Neural cell (in vitro differentiated cells): Measurements from ENCODE around the gene ALOX5AP. TPM values are rescaled to one million over a fixed set of nuclear protein-coding genes. Genes with fewer than 3 reads are reported as not detected.

ENCODE experiments used
- H2AFZ ChIP-seq: fragments of 200-600, 300-800 bp; sonication (generic), shearing (Covaris generic); 2 replicates; pipeline ENCODE4 v1.6.0; 2014; ENCODE audit warnings: low read depth, mild to moderate bottlenecking, antibody characterized with exemption, low read length, moderate library complexity
- H3F3A ChIP-seq: fragments of 200-600 bp; shearing (Covaris generic); 2 replicates; pipeline ENCODE4 v1.6.1; 2016; ENCODE audit warnings: mild to moderate bottlenecking, moderate library complexity, mixed read lengths, antibody characterized with exemption, low read length; ENCODE audit not compliant: insufficient read depth, poor library complexity, severe bottlenecking
- H3K27ac ChIP-seq: fragments of 200-600, 300-800 bp; sonication (generic), shearing (Covaris generic); 2 replicates; pipeline ENCODE4 v1.5.1; 2014; ENCODE audit warnings: mild to moderate bottlenecking, low read length, moderate library complexity
- H3K27me3 ChIP-seq: fragments of 300-800, 200-600 bp; sonication (generic), shearing (Covaris generic); 2 replicates; pipeline ENCODE4 v1.6.0; 2014; ENCODE audit warnings: mild to moderate bottlenecking, low read depth, low read length, moderate library complexity; ENCODE audit not compliant: insufficient read depth
- H3K36me3 ChIP-seq: fragments of 300-800, 200-600 bp; sonication (generic), shearing (Covaris generic); 2 replicates; pipeline ENCODE4 v1.5.1; 2014; ENCODE audit warnings: mild to moderate bottlenecking, antibody characterized with exemption, low read length, moderate library complexity; ENCODE audit not compliant: insufficient read depth
- H3K4me2 ChIP-seq: fragments of 300-800, 200-600 bp; sonication (generic), shearing (Covaris generic); 2 replicates; pipeline ENCODE4 v1.6.0; 2014; ENCODE audit warnings: mild to moderate bottlenecking, low read length
- H3K4me3 ChIP-seq: fragments of 300-800, 200-600 bp; sonication (generic), shearing (Covaris generic); 2 replicates; pipeline ENCODE4 v1.5.1; 2014; ENCODE audit warnings: mild to moderate bottlenecking, low read length, moderate library complexity
- H3K79me2 ChIP-seq: fragments of 200-600 bp; shearing (Covaris generic); replicated peaks from 2 replicates; pipeline ENCODE4 v1.6.0; 2014; ENCODE audit warnings: mild to moderate bottlenecking, low read length, moderate library complexity; ENCODE audit not compliant: insufficient read depth
- H3K9ac ChIP-seq: fragments of 300-800, 200-600 bp; sonication (generic), shearing (Covaris generic); 2 replicates; pipeline ENCODE4 v1.6.1; 2016; ENCODE audit warnings: mild to moderate bottlenecking, low read length, mixed read lengths
- H3K9me2 ChIP-seq: fragments of 200-600 bp; shearing (Covaris generic); 2 replicates; pipeline ENCODE4 v1.6.1; 2016; ENCODE audit warnings: mild to moderate bottlenecking, low read length, mixed read lengths; ENCODE audit not compliant: insufficient read depth
- H3K9me3 ChIP-seq: fragments of 200-600, 300-800 bp; sonication (generic), shearing (Covaris generic); 2 replicates; pipeline ENCODE4 v1.6.1; 2016; ENCODE audit warnings: mild to moderate bottlenecking, mixed run types, low read length, moderate library complexity, mixed read lengths
- H4K20me1 ChIP-seq: fragments of 200-600 bp; shearing (Covaris generic); 2 replicates; pipeline ENCODE4 v1.6.1; 2016; ENCODE audit warnings: mild to moderate bottlenecking, mixed run types; ENCODE audit not compliant: insufficient read depth
- EP300 ChIP-seq: fragments of 450-650 bp; conservative IDR thresholded peaks from 2 replicates; pipeline ENCODE4 v1.6.1; 2014; ENCODE audit warnings: antibody characterized with exemption, mild to moderate bottlenecking, moderate library complexity; ENCODE audit not compliant: poor library complexity, severe bottlenecking
- EZH2 ChIP-seq: fragments of 200-600, 300-800 bp; shearing (Covaris generic), sonication (generic); IDR thresholded peaks from 2 replicates; pipeline ENCODE4 v1.6.1; 2014; ENCODE audit warnings: antibody characterized with exemption, low read length, borderline replicate concordance, mild to moderate bottlenecking; ENCODE audit not compliant: insufficient read depth, poor library complexity, severe bottlenecking
- MXI1 ChIP-seq: fragments of 450-650 bp; conservative IDR thresholded peaks from 2 replicates; pipeline ENCODE4 v1.6.1; 2014; ENCODE audit warnings: antibody characterized with exemption, mild to moderate bottlenecking; ENCODE audit not compliant: poor library complexity, severe bottlenecking
- POLR2AphosphoS5 ChIP-seq: IDR thresholded peaks from 2 replicates; pipeline ENCODE4 v1.6.1; 2012
- RAD21 ChIP-seq: fragments of 450-650 bp; conservative IDR thresholded peaks from 2 replicates; pipeline ENCODE4 v1.6.1; 2014; ENCODE audit warnings: antibody characterized with exemption, mild to moderate bottlenecking, moderate library complexity
- SMC3 ChIP-seq: fragments of 450-650 bp; conservative IDR thresholded peaks from 2 replicates; pipeline ENCODE4 v1.6.1; 2014; ENCODE audit warnings: antibody characterized with exemption, mild to moderate bottlenecking, moderate library complexity; ENCODE audit not compliant: poor library complexity
- TAF1 ChIP-seq: IDR thresholded peaks from 2 replicates; pipeline ENCODE4 v1.6.1; 2012; ENCODE audit warnings: low read depth
- polyA plus RNA-seq: library from polyadenylated mRNA; depleted of rRNA; stranded (reverse); fragments of >200 nt; gene quantifications from 2 replicates; pipeline ENCODE4 v1.2.3, GENCODE V29; 2014
- TF ChIP-seq, protein P1 (sequence below): fragments of 450-650 bp; IDR thresholded peaks from 2 replicates; pipeline ENCODE4 v1.5.1; 2014; ENCODE audit warnings: antibody characterized with exemption, mild to moderate bottlenecking, moderate library complexity; ENCODE audit not compliant: poor library complexity, severe bottlenecking
- TF ChIP-seq, protein P2 (sequence below): IDR thresholded peaks from 2 replicates; pipeline ENCODE4 v1.6.1; 2012; ENCODE audit warnings: borderline replicate concordance

Gene ALOX5AP
- polyA plus RNA-seq, 1 donor from 2014 or later = not detected

DNA sequence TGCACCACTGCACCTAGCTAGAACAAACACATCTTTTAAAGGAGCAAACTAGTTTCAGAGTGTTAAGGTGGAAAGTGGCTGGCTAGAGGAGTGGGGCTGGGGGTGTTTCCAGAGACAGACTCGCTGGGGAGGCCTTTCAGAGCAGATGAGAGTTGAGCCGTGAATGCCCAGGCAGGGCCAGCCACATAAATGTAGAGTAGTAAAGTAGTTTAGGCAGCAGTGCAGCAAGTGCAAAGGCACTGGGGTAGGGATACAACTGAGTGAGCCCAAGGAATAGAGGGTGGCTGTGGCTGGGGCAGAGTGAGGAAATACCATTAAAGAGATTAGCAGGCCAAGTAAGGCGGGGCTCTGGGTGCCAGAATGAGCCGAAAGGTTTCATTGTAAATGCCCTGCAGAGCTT is 72.0 kb downstream of the ALOX5AP start:
- Histone ChIP-seq H3K9me3 (no peaks in the 10 kb centered on the region), H4K20me1 (no peaks in the 10 kb centered on the region), H3K79me2 (no peaks in the 10 kb centered on the region), H3K4me3 (no peak overlapping the region), H3K27me3 (no peaks in the 10 kb centered on the region), H3F3A (no peaks in the 10 kb centered on the region), H3K9ac (no peak overlapping the region), H2AFZ (no peak overlapping the region), H3K4me2 (no peak overlapping the region), H3K27ac (no peak overlapping the region), H3K9me2 (no peaks in the 10 kb centered on the region), H3K36me3 (no peaks in the 10 kb centered on the region)
- TF ChIP-seq, protein P1, sequence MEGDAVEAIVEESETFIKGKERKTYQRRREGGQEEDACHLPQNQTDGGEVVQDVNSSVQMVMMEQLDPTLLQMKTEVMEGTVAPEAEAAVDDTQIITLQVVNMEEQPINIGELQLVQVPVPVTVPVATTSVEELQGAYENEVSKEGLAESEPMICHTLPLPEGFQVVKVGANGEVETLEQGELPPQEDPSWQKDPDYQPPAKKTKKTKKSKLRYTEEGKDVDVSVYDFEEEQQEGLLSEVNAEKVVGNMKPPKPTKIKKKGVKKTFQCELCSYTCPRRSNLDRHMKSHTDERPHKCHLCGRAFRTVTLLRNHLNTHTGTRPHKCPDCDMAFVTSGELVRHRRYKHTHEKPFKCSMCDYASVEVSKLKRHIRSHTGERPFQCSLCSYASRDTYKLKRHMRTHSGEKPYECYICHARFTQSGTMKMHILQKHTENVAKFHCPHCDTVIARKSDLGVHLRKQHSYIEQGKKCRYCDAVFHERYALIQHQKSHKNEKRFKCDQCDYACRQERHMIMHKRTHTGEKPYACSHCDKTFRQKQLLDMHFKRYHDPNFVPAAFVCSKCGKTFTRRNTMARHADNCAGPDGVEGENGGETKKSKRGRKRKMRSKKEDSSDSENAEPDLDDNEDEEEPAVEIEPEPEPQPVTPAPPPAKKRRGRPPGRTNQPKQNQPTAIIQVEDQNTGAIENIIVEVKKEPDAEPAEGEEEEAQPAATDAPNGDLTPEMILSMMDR = no peak
- TF ChIP-seq POLR2AphosphoS5 (no peak), MXI1 (no peak), RAD21 (no peak), SMC3 (no peak), TAF1 (no peak), EP300 (no peak), EZH2 (no peak)
- TF ChIP-seq, protein P2, sequence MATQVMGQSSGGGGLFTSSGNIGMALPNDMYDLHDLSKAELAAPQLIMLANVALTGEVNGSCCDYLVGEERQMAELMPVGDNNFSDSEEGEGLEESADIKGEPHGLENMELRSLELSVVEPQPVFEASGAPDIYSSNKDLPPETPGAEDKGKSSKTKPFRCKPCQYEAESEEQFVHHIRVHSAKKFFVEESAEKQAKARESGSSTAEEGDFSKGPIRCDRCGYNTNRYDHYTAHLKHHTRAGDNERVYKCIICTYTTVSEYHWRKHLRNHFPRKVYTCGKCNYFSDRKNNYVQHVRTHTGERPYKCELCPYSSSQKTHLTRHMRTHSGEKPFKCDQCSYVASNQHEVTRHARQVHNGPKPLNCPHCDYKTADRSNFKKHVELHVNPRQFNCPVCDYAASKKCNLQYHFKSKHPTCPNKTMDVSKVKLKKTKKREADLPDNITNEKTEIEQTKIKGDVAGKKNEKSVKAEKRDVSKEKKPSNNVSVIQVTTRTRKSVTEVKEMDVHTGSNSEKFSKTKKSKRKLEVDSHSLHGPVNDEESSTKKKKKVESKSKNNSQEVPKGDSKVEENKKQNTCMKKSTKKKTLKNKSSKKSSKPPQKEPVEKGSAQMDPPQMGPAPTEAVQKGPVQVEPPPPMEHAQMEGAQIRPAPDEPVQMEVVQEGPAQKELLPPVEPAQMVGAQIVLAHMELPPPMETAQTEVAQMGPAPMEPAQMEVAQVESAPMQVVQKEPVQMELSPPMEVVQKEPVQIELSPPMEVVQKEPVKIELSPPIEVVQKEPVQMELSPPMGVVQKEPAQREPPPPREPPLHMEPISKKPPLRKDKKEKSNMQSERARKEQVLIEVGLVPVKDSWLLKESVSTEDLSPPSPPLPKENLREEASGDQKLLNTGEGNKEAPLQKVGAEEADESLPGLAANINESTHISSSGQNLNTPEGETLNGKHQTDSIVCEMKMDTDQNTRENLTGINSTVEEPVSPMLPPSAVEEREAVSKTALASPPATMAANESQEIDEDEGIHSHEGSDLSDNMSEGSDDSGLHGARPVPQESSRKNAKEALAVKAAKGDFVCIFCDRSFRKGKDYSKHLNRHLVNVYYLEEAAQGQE = no peak

DNA sequence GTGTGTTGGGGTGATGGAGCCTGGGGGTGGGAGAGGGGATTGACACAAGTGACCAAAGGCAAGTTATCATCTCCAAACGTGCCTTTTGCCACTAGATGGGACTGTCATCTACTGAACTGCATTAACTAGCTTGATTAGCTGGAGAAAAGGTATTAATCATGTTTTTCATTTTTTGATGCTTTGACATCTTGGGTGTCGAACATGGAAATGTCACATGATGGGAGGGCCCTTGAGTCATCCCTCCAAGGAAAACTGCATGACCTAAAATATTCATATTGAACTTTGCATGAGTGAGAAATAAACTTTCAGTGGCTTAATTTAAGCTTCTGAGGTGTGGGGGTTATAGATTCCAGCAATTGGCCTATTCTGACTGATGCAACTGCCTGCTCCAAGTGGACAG is 73.3 kb downstream of the ALOX5AP start:
- no peaks in the 10 kb centered on the region for H3K9me2 ChIP-seq
- H3F3A ChIP-seq = no peaks in the 10 kb centered on the region
- H4K20me1 ChIP-seq = no peaks in the 10 kb centered on the region
- H3K9me3 ChIP-seq = no peaks in the 10 kb centered on the region
- H3K79me2 ChIP-seq = no peaks in the 10 kb centered on the region
- H3K27me3 ChIP-seq = no peaks in the 10 kb centered on the region
- no peaks in the 10 kb centered on the region for H3K36me3 ChIP-seq
- H3K4me3 ChIP-seq = no peak overlapping the region
- H3K4me2 ChIP-seq = no peak overlapping the region
- H3K27ac ChIP-seq = no peak overlapping the region
- H2AFZ ChIP-seq = no peak overlapping the region
- H3K9ac ChIP-seq = no peak overlapping the region
- no peak for TF ChIP-seq POLR2AphosphoS5
- no peak for TF ChIP-seq EP300
- TF ChIP-seq TAF1 = no peak
- TF ChIP-seq SMC3 = no peak
- TF ChIP-seq EZH2 = no peak
- TF ChIP-seq, protein P2 = no peak
- TF ChIP-seq, protein P1 = no peak
- no peak for TF ChIP-seq RAD21
- TF ChIP-seq MXI1 = no peak
